Stomach (tissue), 9 donors: ENCODE measurements around the gene MEN1. TPM values are rescaled to one million over a fixed set of nuclear protein-coding genes. Genes with fewer than 3 reads are reported as not detected.

Source experiments
- DNase-seq, 2 donors: peaks; one replicate each; pipeline versions ENCODE4 v3.0.0 to v3.0.0-alpha.2; 2013 to 2019
- H3K27ac ChIP-seq, 5 donors: fragments of 200-600 bp in 4 of 5; sonication (generic) in 4 of 5; one replicate each; pipeline ENCODE4 v1.5.1; 2013 to 2019; ENCODE audit warnings: mild to moderate bottlenecking in 1 of 5, moderate library complexity in 1 of 5
- H3K27me3 ChIP-seq, 3 donors: fragments of 200-600 bp; sonication (generic); one replicate each; pipeline ENCODE4 v1.5.1; 2017 to 2019; ENCODE audit warnings: mixed run types in 1 of 3
- H3K36me3 ChIP-seq, 4 donors: fragments of 200-600 bp; sonication (generic); 1 replicate in 3 of 4; 2 replicates in 1 of 4; pipeline ENCODE4 v1.5.1; 2016 to 2019
- H3K4me1 ChIP-seq, 4 donors: fragments of 200-600 bp; sonication (generic); one replicate each; pipeline ENCODE4 v1.5.1; 2016 to 2019
- H3K4me3 ChIP-seq, 4 donors: fragments of 200-600 bp; sonication (generic) in 3 of 4; one replicate each; pipeline ENCODE4 v1.5.1; 2016 to 2019; ENCODE audit warnings: mild to moderate bottlenecking in 1 of 4
- H3K9me3 ChIP-seq, 4 donors: fragments of 200-600 bp; sonication (generic); one replicate each; pipeline ENCODE4 v1.5.1; 2016 to 2019
- EP300 ChIP-seq: sonication (generic); formaldehyde crosslinking; IDR thresholded peaks from one replicate; pipeline ENCODE4 v1.6.1; 2017; ENCODE audit warnings: antibody characterized with exemption
- POLR2A ChIP-seq, 4 donors: fragments of 450-650 bp; IDR thresholded peaks; one replicate each; pipeline ENCODE4 v1.6.1; 2016; ENCODE audit warnings: antibody characterized with exemption in 4 of 4, control low read depth in 2 of 4, mild to moderate bottlenecking in 1 of 4, moderate library complexity in 1 of 4
- POLR2AphosphoS5 ChIP-seq, 3 donors: sonication (generic); formaldehyde crosslinking; IDR thresholded peaks; one replicate each; pipeline ENCODE4 v1.6.1; 2016; ENCODE audit warnings: antibody characterized with exemption in 3 of 3
- WGBS, 5 donors: extraction: QIAGEN DNeasy Blood & Tissue Kit in 3 of 5; methylation state at CpG; one replicate each; pipeline versions ENCODE4 v1.1.5 to v1.1.7; 2013 to 2018; 5-methylcytosine and 5-hydroxymethylcytosine counted together
- intact Hi-C: fragments of 100-400 bp; cut with DNase I; formaldehyde crosslinking; loops from one replicate; pipeline ENCODE4 v1.15.1; 2023; ENCODE audit warnings: low total_unique reads
- polyA plus RNA-seq, 3 donors: library from polyadenylated mRNA; stranded (reverse); fragments of 200-250 nt; gene quantifications; one replicate each; pipeline ENCODE4 v1.2.3, GENCODE V29; 2013
- total RNA-seq, 5 donors: library from RNA; depleted of rRNA; stranded (reverse); fragments of >200 nt; gene quantifications; one replicate each; pipeline versions ENCODE4 v1.1.0 to v1.2.3, GENCODE V29; 2014 to 2016
- TF ChIP-seq, protein P1 (sequence below), 7 experiments: fragments of 450-650 bp in 4 of 7; fragments of 200-600 bp in 3 of 7; sonication (generic) in 3 of 7; IDR thresholded peaks; one replicate each; pipeline ENCODE4 v1.5.1; 2016 to 2019; ENCODE audit warnings: antibody characterized with exemption in 7 of 7, control low read depth in 2 of 7, mild to moderate bottlenecking in 1 of 7
- donor health status: healthy with polysubstance abuse.
- donor health status: Bipolar disorder and iron deficiency.
- donor health status: healthy.

MEN1 gene
- total and polyA plus RNA-seq, 8 donors, result 9.4 to 62.5 (median 15.9) TPM

DNA sequence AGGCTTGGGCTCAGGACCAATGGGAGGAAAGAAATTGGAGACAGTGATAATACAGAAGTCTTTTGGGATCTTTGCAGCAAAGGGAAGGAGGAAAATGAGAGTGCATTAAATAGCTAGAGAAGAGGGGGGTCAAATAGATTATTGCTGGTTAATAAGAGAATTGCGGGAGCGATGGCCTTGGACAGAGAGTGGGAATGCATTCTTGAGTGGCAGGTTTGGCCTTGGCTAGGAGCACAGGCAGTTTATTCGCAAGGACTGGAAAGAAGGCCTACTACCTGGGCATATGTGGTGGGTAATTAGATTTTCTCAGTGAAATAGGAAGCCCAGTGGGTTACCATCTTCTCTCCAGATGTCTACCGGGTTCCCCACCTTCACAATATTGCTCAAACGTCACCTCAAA lies 3.5 kb upstream of the MEN1 start:
- peaks cover 7 to 20% (median 15%) of the 10 kb centered on the region in 4 donors for H3K4me1 ChIP-seq
- TF ChIP-seq EP300, result no peak
- TF ChIP-seq, protein P1, sequence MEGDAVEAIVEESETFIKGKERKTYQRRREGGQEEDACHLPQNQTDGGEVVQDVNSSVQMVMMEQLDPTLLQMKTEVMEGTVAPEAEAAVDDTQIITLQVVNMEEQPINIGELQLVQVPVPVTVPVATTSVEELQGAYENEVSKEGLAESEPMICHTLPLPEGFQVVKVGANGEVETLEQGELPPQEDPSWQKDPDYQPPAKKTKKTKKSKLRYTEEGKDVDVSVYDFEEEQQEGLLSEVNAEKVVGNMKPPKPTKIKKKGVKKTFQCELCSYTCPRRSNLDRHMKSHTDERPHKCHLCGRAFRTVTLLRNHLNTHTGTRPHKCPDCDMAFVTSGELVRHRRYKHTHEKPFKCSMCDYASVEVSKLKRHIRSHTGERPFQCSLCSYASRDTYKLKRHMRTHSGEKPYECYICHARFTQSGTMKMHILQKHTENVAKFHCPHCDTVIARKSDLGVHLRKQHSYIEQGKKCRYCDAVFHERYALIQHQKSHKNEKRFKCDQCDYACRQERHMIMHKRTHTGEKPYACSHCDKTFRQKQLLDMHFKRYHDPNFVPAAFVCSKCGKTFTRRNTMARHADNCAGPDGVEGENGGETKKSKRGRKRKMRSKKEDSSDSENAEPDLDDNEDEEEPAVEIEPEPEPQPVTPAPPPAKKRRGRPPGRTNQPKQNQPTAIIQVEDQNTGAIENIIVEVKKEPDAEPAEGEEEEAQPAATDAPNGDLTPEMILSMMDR (IDR thresholded peaks at IDR 0.05), result no peak
- no peak for TF ChIP-seq POLR2AphosphoS5 (IDR thresholded peaks at IDR 0.05)
- no peak for TF ChIP-seq POLR2A (IDR thresholded peaks at IDR 0.05)
- DNase-seq, result no peak
- no peak overlapping the region for H3K4me3 ChIP-seq
- H3K36me3 ChIP-seq, result no peaks in the 10 kb centered on the region
- H3K9me3 ChIP-seq, result no peaks in the 10 kb centered on the region
- WGBS, 5 donors, result 88 to 95% (median 93%) methylated on average over 5 of the region's 5 CpGs
- no peaks in the 10 kb centered on the region for H3K27me3 ChIP-seq
- no peak overlapping the region for H3K27ac ChIP-seq
- intact Hi-C loops, result no loop called here

DNA sequence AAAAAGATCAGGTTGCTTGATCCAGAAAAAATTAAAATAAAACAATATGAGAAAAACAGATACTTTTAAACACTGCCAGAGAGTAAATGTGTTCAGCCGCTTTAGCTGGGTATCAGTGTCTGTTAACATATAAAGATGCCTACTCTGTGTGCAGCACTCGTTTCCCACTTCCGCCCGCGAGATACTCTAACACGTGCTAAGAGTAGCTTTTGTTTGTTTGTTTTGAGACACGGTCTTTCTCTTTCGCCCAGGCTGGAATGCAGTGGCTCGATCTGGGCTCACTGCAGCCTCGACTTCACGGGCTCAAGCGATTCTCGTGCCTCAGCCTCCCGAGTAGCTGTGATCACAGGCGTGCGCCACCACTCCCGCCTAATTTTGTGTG lies 531 bp upstream of the MEN1 start:
- Histone ChIP-seq H3K4me1 (peaks cover 7 to 28% (median 20%) of the 10 kb centered on the region in 4 donors), H3K27ac (peak overlapping the region; percentile 62 to 87 (median 82)), H3K4me3 (peak overlapping the region; percentile 60 to 96 (median 90)), H3K27me3 (no peaks in the 10 kb centered on the region), H3K9me3 (no peaks in the 10 kb centered on the region), H3K36me3 (peaks cover 0 to 23% (median 20%) of the 10 kb centered on the region in 4 donors)
- DNase-seq, result peak in 1 of 2 donors; percentile 32
- intact Hi-C loops, result no loop called here
- TF ChIP-seq POLR2A (IDR thresholded peaks at IDR 0.05) (no peak), EP300 (no peak), POLR2AphosphoS5 (IDR thresholded peaks at IDR 0.05) (no peak)
- TF ChIP-seq, protein P1 (IDR thresholded peaks at IDR 0.05), result no peak
- WGBS, 5 donors, result 38 to 52% (median 43%) methylated on average over 17 of the region's 17 CpGs

DNA sequence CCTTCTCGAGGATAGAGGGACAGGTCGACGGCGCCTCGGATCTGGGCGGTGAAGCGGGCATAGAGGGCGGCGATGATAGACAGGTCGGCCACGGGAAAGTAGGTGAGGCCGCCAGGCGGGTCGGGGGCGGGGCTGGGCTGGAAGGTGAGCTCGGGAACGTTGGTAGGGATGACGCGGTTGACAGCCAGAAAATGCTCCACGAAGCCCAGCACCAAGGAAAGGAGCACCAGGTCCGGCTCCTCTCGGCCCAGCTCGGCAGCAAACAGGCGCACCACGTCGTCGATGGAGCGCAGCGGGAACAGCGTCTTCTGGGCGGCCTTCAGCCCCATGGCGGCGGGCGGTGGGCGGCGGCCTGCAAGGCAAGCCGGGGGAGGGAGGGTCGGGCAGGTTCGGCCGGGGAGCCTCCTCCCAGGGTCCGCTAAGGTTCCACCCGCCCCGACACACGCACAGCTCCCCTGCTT lies 540 bp downstream of the MEN1 start:
- WGBS, 5 donors, result 0 to 5% (median 2%) methylated on average over 25 to 44 of the region's 44 CpGs
- intact Hi-C loops, result no loop called here
- Histone ChIP-seq H3K9me3 (no peaks in the 10 kb centered on the region), H3K4me1 (peaks cover 7 to 31% (median 21%) of the 10 kb centered on the region in 4 donors), H3K27ac (peak overlapping the region; percentile 62 to 87 (median 82)), H3K27me3 (no peaks in the 10 kb centered on the region), H3K36me3 (peaks cover 8 to 34% (median 31%) of the 10 kb centered on the region in 4 donors), H3K4me3 (peak overlapping the region; percentile 60 to 96 (median 90))
- TF ChIP-seq EP300 (no peak), POLR2AphosphoS5 (IDR thresholded peaks at IDR 0.05) (no peak), POLR2A (IDR thresholded peaks at IDR 0.05) (no peak)
- TF ChIP-seq, protein P1 (IDR thresholded peaks at IDR 0.05), result no peak
- peak; percentile 65 to 86 for DNase-seq

DNA sequence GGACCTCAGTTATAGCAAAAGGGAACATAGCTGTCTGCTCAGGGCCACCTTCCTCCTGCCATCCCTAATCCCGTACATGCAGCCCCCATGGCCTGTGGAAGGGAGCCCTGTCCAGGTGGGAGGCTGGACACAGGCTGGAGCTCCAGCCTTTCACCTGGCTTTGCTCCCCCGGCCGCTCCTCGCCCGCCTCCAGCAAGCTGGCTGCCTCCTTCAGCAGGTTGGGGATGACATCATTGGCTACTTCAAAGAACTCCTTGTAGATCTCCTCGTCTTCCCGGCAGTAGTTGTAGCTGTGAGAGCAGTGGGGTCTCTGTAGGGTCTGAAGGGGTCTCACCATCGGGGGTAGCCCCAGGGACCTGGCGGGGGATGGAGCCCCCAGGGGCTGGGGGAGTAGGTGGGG lies 4.9 kb downstream of the MEN1 start:
- Histone ChIP-seq H3K27ac (no peak overlapping the region), H3K4me1 (peaks cover 31 to 59% (median 50%) of the 10 kb centered on the region in 4 donors), H3K36me3 (peaks cover 10 to 45% (median 40%) of the 10 kb centered on the region in 4 donors), H3K4me3 (no peak overlapping the region), H3K27me3 (no peaks in the 10 kb centered on the region), H3K9me3 (no peaks in the 10 kb centered on the region)
- TF ChIP-seq, protein P1 (IDR thresholded peaks at IDR 0.05), result no peak
- no peak for TF ChIP-seq POLR2AphosphoS5 (IDR thresholded peaks at IDR 0.05)
- no peak for TF ChIP-seq EP300
- no peak for TF ChIP-seq POLR2A (IDR thresholded peaks at IDR 0.05)
- WGBS, 5 donors, result 85 to 95% (median 95%) methylated on average over 6 to 9 of the region's 9 CpGs
- DNase-seq, result no peak
- intact Hi-C loops, result no loop called here
